AG09309 (cell line): Measurements from ENCODE around the gene PRDX4.

Experiments used
- DNase-seq: peaks from one replicate; pipeline ENCODE4 v3.0.0-alpha.2; 2010; ENCODE audit warnings: low read depth
- H3K4me3 ChIP-seq: 2 replicates; pipeline ENCODE4 v1.5.1; 2011; ENCODE audit warnings: mild to moderate bottlenecking, low read depth, low read length, moderate library complexity; ENCODE audit not compliant: control insufficient read depth
- CTCF ChIP-seq: IDR thresholded peaks from 2 replicates; pipeline ENCODE4 v1.5.1; 2011; ENCODE audit warnings: mild to moderate bottlenecking, low read depth, low read length, inconsistent platforms; ENCODE audit not compliant: insufficient read depth, control insufficient read depth; ENCODE audit errors: missing control alignments

PRDX4 gene

GRCh38 chrX:23667239-23668177 is at the start of gene PRDX4:
TSS of gene PRDX4 (plus strand) at chrX:23667493. CDS start at chrX:23667571, 78 bp downstream.
- peak within 1 kb of the TSS; percentile 73 for H3K4me3 ChIP-seq
- DNase-seq, result peak; percentile 33
- no peak for TF ChIP-seq CTCF

GRCh38 chrX:23621621-23622265 is 45.5 kb upstream of the PRDX4 start:
- no peak for TF ChIP-seq CTCF
- H3K4me3 ChIP-seq, result no peak overlapping the region
- no peak for DNase-seq

GRCh38 chrX:23623797-23624196 is 43.5 kb upstream of the PRDX4 start:
- no peak for TF ChIP-seq CTCF
- H3K4me3 ChIP-seq, result no peak overlapping the region
- no peak for DNase-seq

- TF ChIP-seq CTCF, result no peak
- DNase-seq, result no peak
- no peak overlapping the region for H3K4me3 ChIP-seq
Measured at GRCh38 chrX:23626651-23627050, 40.6 kb upstream of the PRDX4 start.

GRCh38 chrX:23628131-23628530 is 39.2 kb upstream of the PRDX4 start:
- no peak for TF ChIP-seq CTCF
- DNase-seq, result no peak
- H3K4me3 ChIP-seq, result no peak overlapping the region

- DNase-seq, result no peak
- H3K4me3 ChIP-seq, result no peak overlapping the region
- no peak for TF ChIP-seq CTCF
Measured at GRCh38 chrX:23631136-23631535, 36.2 kb upstream of the PRDX4 start.
